NCI-H524 treated with DMSO at 0.1 percent for 48 hours (cell line): ENCODE results near the gene YY1AP1.
"Not testable (repeated sequence)": the region's sequence is repeated elsewhere in the genome, so short reads cannot be mapped to it uniquely, and the experiment has no call there.

Source experiments
- DNase-seq: peaks from one replicate; lab custom pipeline; 2025; lab: John Stamatoyannopoulos, UW

Gene YY1AP1

DNA sequence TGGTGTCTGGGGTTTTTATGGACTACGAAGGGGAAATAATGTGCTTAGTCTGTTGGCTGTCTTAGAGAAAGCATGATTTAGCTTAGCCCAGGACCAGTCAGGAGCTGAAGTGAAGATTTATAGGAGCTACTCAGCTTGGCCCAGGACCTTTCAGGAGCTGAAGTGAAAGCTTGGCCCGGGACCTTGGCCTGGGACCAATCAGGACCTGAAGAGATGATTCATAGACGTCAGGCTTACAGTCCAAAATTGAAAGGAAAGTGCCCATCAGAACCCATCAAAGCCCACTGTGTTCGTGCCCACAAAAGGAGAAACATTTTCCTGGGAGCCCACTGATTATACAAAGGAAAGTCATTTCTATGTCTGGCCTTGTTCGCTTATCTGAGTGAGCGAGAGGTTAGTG, 42.9 kb downstream of the YY1AP1 start:
- no peak for DNase-seq

- no peak for DNase-seq
These were observed 43.5 kb downstream of the YY1AP1 start for GRCh38 chr1:155645034-155645598.

DNA sequence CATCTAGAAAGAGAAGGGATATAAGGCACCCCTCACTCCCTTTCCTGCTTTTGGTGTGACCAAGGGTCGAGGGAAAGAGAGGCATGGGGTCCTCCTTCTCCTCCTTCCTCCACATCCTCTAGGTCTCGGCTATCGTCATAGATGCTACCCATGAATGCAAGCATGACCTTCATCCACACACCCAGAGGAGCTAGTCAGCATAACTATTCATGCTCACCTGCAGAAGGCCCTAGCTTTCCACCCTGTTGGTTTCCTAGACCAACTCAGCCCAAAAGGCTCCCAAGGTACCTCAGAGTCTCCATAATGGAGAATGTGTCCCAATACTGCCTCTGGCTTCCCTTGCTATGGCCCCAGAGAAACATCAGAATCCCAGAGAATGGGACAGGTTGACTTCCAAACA, 45.3 kb downstream of the YY1AP1 start:
- DNase-seq, result no peak

GRCh38 chr1:155642559-155643180, 45.9 kb downstream of the YY1AP1 start:
- DNase-seq, result not testable (repeated sequence)

DNA sequence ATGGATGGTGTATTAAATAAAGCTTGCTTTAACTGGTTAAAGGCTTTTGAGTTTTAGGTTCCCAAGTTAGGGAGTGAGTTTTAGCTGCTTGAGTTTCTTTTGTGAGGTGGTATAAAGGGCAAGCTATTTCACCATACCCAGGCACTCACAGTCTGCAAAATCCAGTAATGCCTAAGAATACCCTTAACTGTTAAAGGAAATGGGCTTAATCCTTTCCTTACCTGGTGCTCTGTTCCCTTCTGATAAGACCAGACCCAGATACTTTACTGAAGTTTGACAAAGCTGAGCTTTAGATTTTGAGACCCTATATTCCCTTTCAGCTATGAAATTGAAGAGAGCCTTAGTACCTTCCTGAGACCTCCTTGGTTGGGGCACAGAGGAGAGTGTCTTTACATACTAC, 48.2 kb downstream of the YY1AP1 start:
- no peak for DNase-seq

GRCh38 chr1:155636397-155637153, 52.0 kb downstream of the YY1AP1 start:
- no peak for DNase-seq

GRCh38 chr1:155626428-155626827, 62.1 kb downstream of the YY1AP1 start:
- not testable (repeated sequence) for DNase-seq

DNA sequence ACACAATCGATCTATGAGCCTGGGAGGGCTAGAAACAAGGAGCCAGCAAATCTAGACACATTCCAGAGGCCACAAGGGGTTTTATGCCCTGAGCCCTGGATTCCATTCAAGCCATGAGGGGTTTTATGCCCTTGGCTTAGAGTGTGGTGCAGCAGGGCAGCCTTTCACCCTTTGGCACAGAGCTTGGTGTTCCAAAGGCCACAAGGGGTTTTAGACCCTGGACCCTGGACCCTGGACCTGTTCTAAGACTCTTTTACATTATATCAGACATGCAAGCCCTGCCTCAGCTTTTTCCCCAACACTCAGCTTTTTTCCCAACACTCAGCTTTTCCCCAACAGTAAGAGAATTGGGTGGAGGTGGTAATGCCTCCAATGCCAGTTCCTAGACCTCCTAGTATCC, 65.2 kb downstream of the YY1AP1 start:
- no peak for DNase-seq

- DNase-seq, result no peak
These were observed 66.4 kb downstream of the YY1AP1 start for GRCh38 chr1:155622191-155622590.

DNA sequence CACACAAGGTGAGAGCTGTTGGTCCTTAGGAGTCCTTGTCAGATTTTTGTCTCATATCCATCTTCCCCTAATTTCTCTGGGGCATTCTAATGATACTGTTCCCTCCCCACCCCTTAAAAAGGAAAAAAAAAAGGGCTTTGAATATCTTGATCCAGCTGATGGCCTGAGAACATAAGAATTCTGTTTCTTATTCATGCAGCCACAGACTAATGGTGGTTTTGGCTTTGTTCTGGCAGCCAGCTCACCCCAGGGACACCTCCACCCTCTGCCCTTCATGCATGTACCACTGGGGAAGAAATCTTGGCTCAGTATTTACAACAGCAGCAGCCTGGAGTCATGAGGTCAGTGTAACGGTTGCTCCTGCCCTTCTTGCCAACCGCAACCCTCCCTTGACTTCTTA, 75.3 kb downstream of the YY1AP1 start:
- not testable (repeated sequence) for DNase-seq

GRCh38 chr1:155610257-155610647, 78.3 kb downstream of the YY1AP1 start:
- not testable (repeated sequence) for DNase-seq

- DNase-seq, result peak; percentile 89
These were observed 78.9 kb downstream of the YY1AP1 start, which contains the start of gene MSTO1 for GRCh38 chr1:155609515-155610256. MSTO1 (plus strand) TSS chr1:155610218; CDS start chr1:155610249, 31 bp downstream.
